Right lobe of liver (tissue), 4 donors: ENCODE results near the gene ZNF432.

Source experiments
- POLR2A ChIP-seq: fragments of 450-650 bp; IDR thresholded peaks from one replicate; pipeline ENCODE4 v1.6.1; 2017; ENCODE audit warnings: antibody characterized with exemption, mild to moderate bottlenecking
- TF ChIP-seq, protein P1 (sequence below), 4 donors: fragments of 200-600 bp in 3 of 4; fragments of 450-650 bp in 1 of 4; IDR thresholded peaks; one replicate each; pipeline versions ENCODE4 v1.5.1 to v1.8.0; 2016 to 2022; ENCODE audit warnings: antibody characterized with exemption in 4 of 4, mild to moderate bottlenecking in 2 of 4
- donor health status: DM: no; HTN: no; CAD: no.
- donor health status: DM: no; HTN: no; CAD: no.
- donor health status: DM: no; HTN: yes; CAD: no.

DNA sequence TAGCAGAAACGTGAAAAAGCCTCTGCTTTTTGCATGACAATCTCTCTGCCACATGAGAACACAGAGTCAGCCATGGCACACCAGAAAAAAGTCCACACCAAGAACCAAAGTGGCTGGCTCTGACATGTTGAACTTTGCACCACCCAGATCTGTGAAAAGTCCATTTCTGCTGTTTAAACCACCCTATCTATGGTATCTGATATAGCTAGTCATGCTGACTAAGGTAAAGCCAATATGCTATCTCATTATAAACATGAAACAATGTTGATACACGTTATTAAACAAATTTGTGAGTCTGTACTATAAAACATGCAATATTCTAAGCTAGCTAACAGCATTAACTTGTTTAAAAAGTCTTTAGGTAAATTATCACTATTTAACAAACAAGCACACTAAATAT is 21.0 kb upstream of the ZNF432 start:
- TF ChIP-seq, protein P1, sequence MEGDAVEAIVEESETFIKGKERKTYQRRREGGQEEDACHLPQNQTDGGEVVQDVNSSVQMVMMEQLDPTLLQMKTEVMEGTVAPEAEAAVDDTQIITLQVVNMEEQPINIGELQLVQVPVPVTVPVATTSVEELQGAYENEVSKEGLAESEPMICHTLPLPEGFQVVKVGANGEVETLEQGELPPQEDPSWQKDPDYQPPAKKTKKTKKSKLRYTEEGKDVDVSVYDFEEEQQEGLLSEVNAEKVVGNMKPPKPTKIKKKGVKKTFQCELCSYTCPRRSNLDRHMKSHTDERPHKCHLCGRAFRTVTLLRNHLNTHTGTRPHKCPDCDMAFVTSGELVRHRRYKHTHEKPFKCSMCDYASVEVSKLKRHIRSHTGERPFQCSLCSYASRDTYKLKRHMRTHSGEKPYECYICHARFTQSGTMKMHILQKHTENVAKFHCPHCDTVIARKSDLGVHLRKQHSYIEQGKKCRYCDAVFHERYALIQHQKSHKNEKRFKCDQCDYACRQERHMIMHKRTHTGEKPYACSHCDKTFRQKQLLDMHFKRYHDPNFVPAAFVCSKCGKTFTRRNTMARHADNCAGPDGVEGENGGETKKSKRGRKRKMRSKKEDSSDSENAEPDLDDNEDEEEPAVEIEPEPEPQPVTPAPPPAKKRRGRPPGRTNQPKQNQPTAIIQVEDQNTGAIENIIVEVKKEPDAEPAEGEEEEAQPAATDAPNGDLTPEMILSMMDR (IDR thresholded peaks at IDR 0.05): no peak
- no peak for TF ChIP-seq POLR2A
